H1 (cell line): ENCODE measurements around the gene ADAM12.

Source experiments
- ASH2L ChIP-seq: fragments of 200-600, 300-600 bp; sonication (generic); IDR thresholded peaks from one replicate; pipeline ENCODE4 v1.7.1; 2017; ENCODE audit warnings: low read length
- E2F6 ChIP-seq: IDR thresholded peaks from 2 replicates; pipeline ENCODE4 v1.6.1; 2012; ENCODE audit warnings: inconsistent platforms
- EP300 ChIP-seq, 2 experiments: IDR thresholded peaks; 1 replicate in 1 of 2; 2 replicates in 1 of 2; pipeline ENCODE4 v1.6.1; 2011 to 2012; ENCODE audit warnings: low read depth in 2 of 2, low read length in 2 of 2, mild to moderate bottlenecking in 2 of 2, borderline replicate concordance in 1 of 2, inconsistent platforms in 1 of 2, moderate library complexity in 1 of 2
- EZH2 ChIP-seq: fragments of 200-600 bp; sonication (generic); IDR thresholded peaks from 2 replicates; pipeline ENCODE4 v1.7.1; 2012; ENCODE audit warnings: low read depth, mild to moderate bottlenecking, moderate library complexity, low read length, inconsistent platforms; ENCODE audit not compliant: severe bottlenecking
- GABPA ChIP-seq: IDR thresholded peaks from 2 replicates; pipeline ENCODE4 v1.6.1; 2011; ENCODE audit warnings: mild to moderate bottlenecking, low read length, moderate library complexity, borderline replicate concordance; ENCODE audit not compliant: insufficient read depth
- KDM1A ChIP-seq: fragments of 200-600, 300-600 bp; sonication (generic); IDR thresholded peaks from 2 replicates; pipeline ENCODE4 v1.7.1; 2016; ENCODE audit warnings: mild to moderate bottlenecking, low read length, borderline replicate concordance
- MAFK ChIP-seq: IDR thresholded peaks from 2 replicates; pipeline ENCODE4 v1.6.1; 2012; ENCODE audit warnings: low read depth, mild to moderate bottlenecking, improper control_type of control experiment, low read length
- POLR2A ChIP-seq, 2 experiments: IDR thresholded peaks; 1 replicate in 1 of 2; 2 replicates in 1 of 2; pipeline ENCODE4 v1.6.1; 2011; ENCODE audit warnings: low read depth in 2 of 2, low read length in 2 of 2, mild to moderate bottlenecking in 2 of 2; ENCODE audit errors: control extremely low read depth in 1 of 2
- RXRA ChIP-seq: IDR thresholded peaks from 2 replicates; pipeline ENCODE4 v1.6.1; 2011; ENCODE audit warnings: low read depth, mild to moderate bottlenecking, low read length, moderate library complexity; ENCODE audit not compliant: insufficient read depth
- SIN3A ChIP-seq, 2 experiments: IDR thresholded peaks in 1 of 2; conservative IDR thresholded peaks in 1 of 2; 2 replicates each; pipeline ENCODE4 v1.6.1; 2011 to 2012; ENCODE audit warnings: low read length in 2 of 2, improper control_type of control experiment in 1 of 2, low read depth in 1 of 2, mild to moderate bottlenecking in 1 of 2
- SP2 ChIP-seq: IDR thresholded peaks from 2 replicates; pipeline ENCODE4 v1.6.1; 2012; ENCODE audit warnings: mild to moderate bottlenecking, low read length, inconsistent platforms
- TAF1 ChIP-seq: IDR thresholded peaks from 2 replicates; pipeline ENCODE4 v1.6.1; 2011; ENCODE audit warnings: mild to moderate bottlenecking, low read depth, low read length
- TCF12 ChIP-seq: IDR thresholded peaks from 2 replicates; pipeline ENCODE4 v1.6.1; 2011; ENCODE audit warnings: low read depth, mild to moderate bottlenecking, low read length
- TF ChIP-seq, protein P1 (sequence below), 3 experiments: IDR thresholded peaks; 1 replicate in 2 of 3; 2 replicates in 1 of 3; pipeline versions ENCODE4 v1.5.1 to v1.6.1; 2011; ENCODE audit warnings: low read length in 3 of 3, mild to moderate bottlenecking in 3 of 3, inconsistent platforms in 2 of 3, low read depth in 1 of 3, moderate library complexity in 1 of 3; ENCODE audit not compliant: insufficient read depth in 1 of 3; ENCODE audit errors: control extremely low read depth in 1 of 3

DNA sequence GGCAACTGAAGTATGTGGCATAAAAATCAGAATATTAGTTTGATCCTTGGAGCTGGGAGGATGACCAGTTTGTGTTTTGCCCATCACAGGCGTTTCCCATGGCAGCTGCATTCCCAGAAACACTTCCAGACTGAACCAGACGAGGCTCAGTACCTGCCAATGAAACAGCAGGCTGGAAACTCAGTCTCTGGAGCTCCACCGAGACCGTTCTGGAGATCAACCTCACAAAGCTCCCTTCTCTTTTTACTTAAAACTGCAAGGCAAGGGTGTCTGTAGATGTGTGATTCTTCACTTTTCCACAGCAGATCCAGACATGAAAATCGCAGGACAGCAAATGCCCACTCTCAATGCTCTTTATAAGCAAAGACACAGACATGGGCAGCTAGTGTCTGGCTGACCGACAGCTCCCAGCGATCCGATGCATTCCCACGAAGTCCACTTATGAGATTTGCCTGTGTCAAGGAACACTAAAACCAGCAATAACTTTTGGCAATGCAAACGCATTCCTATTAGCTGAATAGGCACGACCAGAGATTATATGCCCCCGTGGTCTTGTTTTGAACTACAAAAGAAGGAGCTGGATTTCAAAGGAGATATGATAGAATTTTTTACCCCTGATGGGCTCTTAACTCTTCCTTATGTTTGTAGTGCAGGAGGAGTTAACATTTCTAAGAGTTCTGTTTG, 72.6 kb downstream of the ADAM12 start:
- no peak for TF ChIP-seq EP300 (IDR thresholded peaks at IDR 0.05; ENCODE audit: borderline replicate concordance in 1 of 2, low read depth in 2 of 2, low read length in 2 of 2)
- no peak for TF ChIP-seq POLR2A (IDR thresholded peaks at IDR 0.05; ENCODE audit: control extremely low read depth in 1 of 2, low read depth in 2 of 2, low read length in 2 of 2)
- TF ChIP-seq, protein P1, sequence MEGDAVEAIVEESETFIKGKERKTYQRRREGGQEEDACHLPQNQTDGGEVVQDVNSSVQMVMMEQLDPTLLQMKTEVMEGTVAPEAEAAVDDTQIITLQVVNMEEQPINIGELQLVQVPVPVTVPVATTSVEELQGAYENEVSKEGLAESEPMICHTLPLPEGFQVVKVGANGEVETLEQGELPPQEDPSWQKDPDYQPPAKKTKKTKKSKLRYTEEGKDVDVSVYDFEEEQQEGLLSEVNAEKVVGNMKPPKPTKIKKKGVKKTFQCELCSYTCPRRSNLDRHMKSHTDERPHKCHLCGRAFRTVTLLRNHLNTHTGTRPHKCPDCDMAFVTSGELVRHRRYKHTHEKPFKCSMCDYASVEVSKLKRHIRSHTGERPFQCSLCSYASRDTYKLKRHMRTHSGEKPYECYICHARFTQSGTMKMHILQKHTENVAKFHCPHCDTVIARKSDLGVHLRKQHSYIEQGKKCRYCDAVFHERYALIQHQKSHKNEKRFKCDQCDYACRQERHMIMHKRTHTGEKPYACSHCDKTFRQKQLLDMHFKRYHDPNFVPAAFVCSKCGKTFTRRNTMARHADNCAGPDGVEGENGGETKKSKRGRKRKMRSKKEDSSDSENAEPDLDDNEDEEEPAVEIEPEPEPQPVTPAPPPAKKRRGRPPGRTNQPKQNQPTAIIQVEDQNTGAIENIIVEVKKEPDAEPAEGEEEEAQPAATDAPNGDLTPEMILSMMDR (IDR thresholded peaks at IDR 0.05; ENCODE audit: control extremely low read depth in 1 of 3, insufficient read depth in 1 of 3, low read depth in 1 of 3, low read length in 3 of 3): no peak
- no peak for TF ChIP-seq RXRA
- TF ChIP-seq ASH2L: no peak
- no peak for TF ChIP-seq SP2
- no peak for TF ChIP-seq KDM1A
- no peak for TF ChIP-seq SIN3A (conservative IDR thresholded peaks at IDR 0.05 in 1 of 2, IDR thresholded peaks at IDR 0.05 in 1 of 2; ENCODE audit: low read depth in 1 of 2, low read length in 2 of 2)
- no peak for TF ChIP-seq EZH2
- TF ChIP-seq E2F6: no peak
- no peak for TF ChIP-seq TCF12
- TF ChIP-seq MAFK: no peak
- TF ChIP-seq GABPA: no peak
- TF ChIP-seq TAF1: no peak
